Measurements from ENCODE around the gene SKOR2. TPM values are rescaled to one million over a fixed set of nuclear protein-coding genes. Genes with fewer than 3 reads are reported as not detected.
A peak's percentile ranks its signal among the peaks of the same experiment; 100 is the strongest.
"Not testable (repeated sequence)": the region's sequence is repeated elsewhere in the genome, so short reads cannot be mapped to it uniquely, and the experiment has no call there.

Gene SKOR2
- total and polyA plus RNA-seq, 5 donors from 2014 or later, result not detected

DNA sequence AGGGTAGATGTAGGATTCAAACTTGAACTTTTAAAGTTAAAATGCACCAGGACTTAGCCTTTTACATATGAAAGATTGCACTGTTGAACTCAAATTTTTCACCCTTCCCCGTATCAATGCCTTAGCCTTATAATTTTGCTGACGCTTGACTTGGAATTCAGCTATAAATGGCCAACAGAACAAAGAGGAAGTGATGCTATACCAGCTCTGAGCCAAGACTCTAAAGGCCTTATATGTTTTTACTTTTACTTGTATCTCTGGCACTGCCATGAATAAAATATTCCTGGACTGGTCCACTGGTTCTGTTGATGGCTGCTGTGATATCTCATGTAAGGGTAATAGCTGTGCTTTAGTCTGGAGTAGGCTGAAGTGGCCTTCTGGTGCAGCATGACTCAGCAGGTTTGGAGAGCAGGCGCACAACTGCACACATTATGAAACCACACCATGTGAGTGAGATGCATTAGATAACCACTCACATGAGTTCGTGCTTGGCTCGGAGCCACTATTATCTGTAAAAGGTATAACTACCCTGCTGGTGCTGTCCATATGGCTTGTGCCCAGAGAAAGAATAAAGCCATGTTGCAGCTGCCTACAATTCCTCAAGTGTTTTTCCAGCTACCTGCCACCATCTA is 66.9 kb downstream of the SKOR2 start:
- DNase-seq, result peak in 2 of 3 donors; percentile 9 to 29

DNA sequence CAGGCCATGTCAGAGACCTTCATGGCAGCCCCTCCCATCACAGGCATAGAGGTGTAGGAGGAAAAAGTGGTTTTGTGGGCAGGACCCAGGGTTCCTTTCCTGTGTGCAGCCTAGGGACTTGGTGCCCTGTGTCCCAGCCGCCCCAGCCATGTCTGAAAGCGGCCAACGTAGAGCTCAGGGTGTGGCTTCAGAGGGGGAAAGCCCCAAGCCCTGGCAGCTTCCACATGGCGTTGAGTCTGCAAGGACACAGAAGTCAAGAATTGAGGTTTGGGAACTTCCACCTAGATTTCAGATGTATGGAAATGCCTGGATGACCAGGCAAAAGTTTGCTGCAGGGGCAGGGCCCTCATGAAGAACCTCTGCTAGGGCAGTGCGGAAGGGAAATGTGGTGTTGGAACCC is 69.3 kb downstream of the SKOR2 start:
- H3K27ac Mint-ChIP-seq; H3K4me3 Mint-ChIP-seq; DNase-seq; H3K36me3 ChIP-seq (ENCODE audit: control insufficient read depth, insufficient read depth, low read length); ATAC-seq (ENCODE audit: low read depth in 2 of 2); H3K36me3 Mint-ChIP-seq; H3K4me3 ChIP-seq (ENCODE audit: low read depth, low read length); H3K4me1 ChIP-seq (ENCODE audit: control insufficient read depth, insufficient read depth, low read length, poor library complexity, severe bottlenecking); H3K4me1 Mint-ChIP-seq; H3K27me3 ChIP-seq (ENCODE audit: control insufficient read depth, insufficient read depth, low read length); H3K27ac ChIP-seq (ENCODE audit: insufficient read depth, low read length, poor library complexity, severe bottlenecking): not testable (repeated sequence)
- H3K27me3 Mint-ChIP-seq, result peaks cover 53% of the 10 kb centered on the region
- H3K9me3 ChIP-seq (ENCODE audit: control insufficient read depth in 2 of 2, low read length in 2 of 2), result peaks cover 16 to 18% of the 10 kb centered on the region in 2 experiments
- H3K9me3 Mint-ChIP-seq, result peaks cover 7 to 16% (median 11%) of the 10 kb centered on the region in 7 donors

More for the DNA sequence above, 66.9 kb downstream of the SKOR2 start:
- Histone ChIP-seq H3K4me1 (ENCODE audit: control insufficient read depth, insufficient read depth, low read length, poor library complexity, severe bottlenecking) (no peaks in the 10 kb centered on the region), H3K9me3 (ENCODE audit: control insufficient read depth in 2 of 2, low read length in 2 of 2) (peaks cover 16 to 18% of the 10 kb centered on the region in 2 experiments), H3K27ac (ENCODE audit: insufficient read depth, low read length, poor library complexity, severe bottlenecking) (no peak overlapping the region), H3K27me3 (ENCODE audit: control insufficient read depth, insufficient read depth, low read length) (peaks cover 11% of the 10 kb centered on the region), H3K4me3 (ENCODE audit: low read depth, low read length) (no peak overlapping the region), H3K36me3 (ENCODE audit: control insufficient read depth, insufficient read depth, low read length) (no peaks in the 10 kb centered on the region)
- Mint-ChIP-seq H3K4me3 (no peak overlapping the region), H3K27ac (no peak overlapping the region), H3K27me3 (peaks cover 55% of the 10 kb centered on the region), H3K4me1 (no peaks in the 10 kb centered on the region), H3K36me3 (no peaks in the 10 kb centered on the region), H3K9me3 (peaks cover 7 to 16% (median 11%) of the 10 kb centered on the region in 7 donors)
- ATAC-seq (ENCODE audit: low read depth in 2 of 2), result no peak

DNA sequence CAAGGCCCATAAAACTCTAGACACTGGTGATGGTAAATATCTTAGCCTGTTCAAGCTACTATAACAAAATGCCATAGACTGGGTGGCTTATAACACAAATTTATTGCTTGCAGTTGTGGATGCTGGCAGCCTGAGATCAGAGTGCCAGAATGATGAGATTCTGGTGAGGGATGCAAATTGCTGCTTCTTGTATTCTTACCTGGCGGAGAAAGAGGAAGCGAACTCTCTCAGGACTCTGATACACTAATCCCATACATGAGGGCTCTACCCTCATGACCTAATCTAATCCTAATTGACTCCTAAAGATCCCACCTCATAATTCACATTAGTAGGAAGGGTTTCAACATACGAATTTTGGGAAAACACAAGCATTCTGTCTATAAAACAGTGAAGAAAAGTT is 70.7 kb downstream of the SKOR2 start:
- Histone ChIP-seq H3K4me1 (ENCODE audit: control insufficient read depth, insufficient read depth, low read length, poor library complexity, severe bottlenecking) (peaks cover under 1% of the 10 kb centered on the region), H3K27ac (ENCODE audit: insufficient read depth, low read length, poor library complexity, severe bottlenecking) (no peak overlapping the region), H3K4me3 (ENCODE audit: low read depth, low read length) (no peak overlapping the region), H3K27me3 (ENCODE audit: control insufficient read depth, insufficient read depth, low read length) (peaks cover 1% of the 10 kb centered on the region), H3K36me3 (ENCODE audit: control insufficient read depth, insufficient read depth, low read length) (no peaks in the 10 kb centered on the region), H3K9me3 (ENCODE audit: control insufficient read depth in 2 of 2, low read length in 2 of 2) (peaks cover 16 to 17% of the 10 kb centered on the region in 2 experiments)
- DNase-seq (no peak), ATAC-seq (ENCODE audit: low read depth in 2 of 2) (no peak)
- Mint-ChIP-seq H3K36me3 (no peaks in the 10 kb centered on the region), H3K4me1 (peaks cover 0 to 3% (median 0%) of the 10 kb centered on the region in 4 donors), H3K27me3 (peaks cover 52% of the 10 kb centered on the region), H3K9me3 (peaks cover 1 to 16% (median 9%) of the 10 kb centered on the region in 7 donors), H3K4me3 (no peak overlapping the region), H3K27ac (no peak overlapping the region)

DNA sequence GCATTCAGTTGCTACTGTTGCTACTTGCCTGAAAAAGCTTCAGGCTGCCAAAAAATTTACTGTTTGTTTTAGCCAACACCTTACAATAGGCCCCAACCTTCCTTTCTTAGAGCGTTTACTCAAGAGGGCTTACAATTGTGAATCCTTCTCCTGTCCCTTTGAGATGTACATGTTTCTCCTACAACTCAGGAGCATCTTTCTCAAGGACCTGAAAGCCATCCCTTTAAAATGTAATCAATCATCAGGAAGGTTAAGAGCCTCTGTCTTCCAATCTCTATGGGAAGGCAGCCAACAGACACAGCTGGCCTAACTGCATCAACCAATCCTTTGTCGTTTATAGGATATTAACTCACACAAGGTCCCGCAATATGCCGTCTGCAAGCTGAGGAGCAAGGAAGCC is 71.9 kb downstream of the SKOR2 start:
- Histone ChIP-seq H3K4me3 (ENCODE audit: low read depth, low read length) (no peak overlapping the region), H3K9me3 (ENCODE audit: control insufficient read depth in 2 of 2, low read length in 2 of 2) (peaks cover 6% of the 10 kb centered on the region in 2 experiments), H3K4me1 (ENCODE audit: control insufficient read depth, insufficient read depth, low read length, poor library complexity, severe bottlenecking) (peaks cover 13% of the 10 kb centered on the region), H3K27ac (ENCODE audit: insufficient read depth, low read length, poor library complexity, severe bottlenecking) (no peak overlapping the region), H3K27me3 (ENCODE audit: control insufficient read depth, insufficient read depth, low read length) (peaks cover 1% of the 10 kb centered on the region), H3K36me3 (ENCODE audit: control insufficient read depth, insufficient read depth, low read length) (no peaks in the 10 kb centered on the region)
- DNase-seq, result no peak
- Mint-ChIP-seq H3K36me3 (no peaks in the 10 kb centered on the region), H3K27ac (no peak overlapping the region), H3K4me1 (peaks cover 0 to 3% (median 1%) of the 10 kb centered on the region in 4 donors), H3K27me3 (peaks cover 47% of the 10 kb centered on the region), H3K9me3 (peaks cover 0 to 8% (median 2%) of the 10 kb centered on the region in 7 donors), H3K4me3 (peak overlapping the region in 1 of 4 donors; percentile 59)
- ATAC-seq (ENCODE audit: low read depth in 2 of 2), result no peak

DNA sequence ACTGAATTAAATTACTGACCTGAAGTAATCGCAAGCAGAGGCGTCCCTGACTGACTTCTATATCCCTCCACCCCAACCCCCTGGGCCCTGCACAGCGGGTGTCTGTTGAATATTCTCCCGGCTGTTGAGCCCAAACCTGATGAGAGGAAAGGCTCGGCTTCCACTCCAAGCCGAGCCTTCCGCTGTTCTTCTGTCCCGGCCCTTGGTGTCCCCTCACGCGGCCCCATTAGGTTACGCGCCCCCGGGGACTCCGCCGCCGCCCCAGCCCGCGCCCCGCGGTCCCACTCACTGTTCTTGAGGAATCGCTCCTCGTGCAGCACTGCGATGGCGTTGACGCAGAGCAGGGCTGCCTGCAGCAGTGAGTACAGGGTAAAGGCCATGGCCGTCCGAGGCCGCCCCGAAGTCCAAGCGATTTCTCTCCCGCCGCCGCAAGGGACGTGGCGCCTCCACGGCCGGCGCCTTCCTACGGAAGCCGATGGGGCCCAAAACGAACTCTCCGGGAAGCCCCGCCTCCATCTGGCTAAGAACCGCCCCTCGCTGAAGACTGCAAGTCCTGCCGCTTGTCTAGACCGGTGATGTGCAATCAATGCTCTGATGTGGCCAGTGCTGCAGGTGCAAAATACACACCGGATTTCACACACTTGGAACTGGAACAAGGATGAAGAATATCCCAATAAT is 75.4 kb downstream of the SKOR2 start, which contains the start of gene IER3IP1:
Gene IER3IP1, minus strand, starts transcription at position 467 of the 678 bp plus-strand sequence. Its CDS starts 87 bp downstream, at position 380.
- H3K9me3 ChIP-seq (ENCODE audit: control insufficient read depth in 2 of 2, low read length in 2 of 2), result no peaks in the 10 kb centered on the region
- ATAC-seq (ENCODE audit: low read depth in 2 of 2) (peak; percentile 91 to 94), DNase-seq (peak; percentile 74 to 93 (median 86))
- H3K27me3 ChIP-seq (ENCODE audit: control insufficient read depth, insufficient read depth, low read length), result peaks cover 1% of the 10 kb centered on the region
- H3K4me1 ChIP-seq (ENCODE audit: control insufficient read depth, insufficient read depth, low read length, poor library complexity, severe bottlenecking), result peaks cover 17% of the 10 kb centered on the region
- peak within 1 kb of the TSS in 2 of 3 donors; percentile 50 to 77 for H3K27ac Mint-ChIP-seq
- H3K9me3 Mint-ChIP-seq, result no peaks in the 10 kb centered on the region
- H3K4me1 Mint-ChIP-seq, result peaks cover 0 to 7% (median 1%) of the 10 kb centered on the region in 4 donors
- peak within 1 kb of the TSS; percentile 15 for H3K27ac ChIP-seq (ENCODE audit: insufficient read depth, low read length, poor library complexity, severe bottlenecking)
- no peaks in the 10 kb centered on the region for H3K36me3 Mint-ChIP-seq
- no peaks in the 10 kb centered on the region for H3K36me3 ChIP-seq (ENCODE audit: control insufficient read depth, insufficient read depth, low read length)
- peak within 1 kb of the TSS; percentile 86 for H3K4me3 ChIP-seq (ENCODE audit: low read depth, low read length)
- peak within 1 kb of the TSS; percentile 55 to 84 (median 70) for H3K4me3 Mint-ChIP-seq
- peaks cover 29% of the 10 kb centered on the region for H3K27me3 Mint-ChIP-seq

DNA sequence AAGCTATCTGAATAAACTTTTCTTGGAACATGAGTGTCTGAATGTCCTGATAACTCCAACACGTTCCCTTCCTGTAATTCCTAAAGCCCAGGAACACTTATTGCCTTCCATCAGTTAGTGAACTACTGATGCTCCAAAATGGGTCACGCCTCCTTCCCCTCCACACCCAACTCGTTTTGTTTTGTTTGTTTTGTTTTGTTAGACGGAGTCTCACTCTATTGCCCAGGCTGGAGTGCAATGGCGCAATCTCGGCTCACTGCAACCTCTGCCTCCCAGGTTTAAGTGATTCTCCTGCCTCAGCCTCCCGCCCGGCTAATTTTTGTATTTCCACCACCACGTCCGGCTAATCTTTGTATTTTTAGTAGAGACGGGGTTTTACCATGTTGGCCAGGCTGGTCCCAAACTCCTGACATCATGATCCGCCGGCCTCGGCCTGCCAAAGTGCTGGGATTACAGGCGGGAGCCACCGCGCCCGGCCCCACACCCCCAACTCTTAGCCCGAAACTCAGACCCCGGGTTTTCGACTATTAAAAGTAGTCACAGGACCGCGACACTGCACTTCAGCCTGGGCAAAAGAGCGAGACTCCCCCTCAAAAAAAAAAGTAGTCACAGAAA is 76.1 kb downstream of the SKOR2 start:
- Histone ChIP-seq H3K27me3 (ENCODE audit: control insufficient read depth, insufficient read depth, low read length) (no peaks in the 10 kb centered on the region), H3K27ac (ENCODE audit: insufficient read depth, low read length, poor library complexity, severe bottlenecking) (peak overlapping the region; percentile 15), H3K4me1 (ENCODE audit: control insufficient read depth, insufficient read depth, low read length, poor library complexity, severe bottlenecking) (peaks cover 17% of the 10 kb centered on the region), H3K9me3 (ENCODE audit: control insufficient read depth in 2 of 2, low read length in 2 of 2) (no peaks in the 10 kb centered on the region), H3K36me3 (ENCODE audit: control insufficient read depth, insufficient read depth, low read length) (no peaks in the 10 kb centered on the region), H3K4me3 (ENCODE audit: low read depth, low read length) (peak overlapping the region; percentile 86)
- Mint-ChIP-seq H3K4me3 (no peak overlapping the region), H3K27ac (peak overlapping the region in 1 of 3 donors; percentile 50), H3K9me3 (no peaks in the 10 kb centered on the region), H3K4me1 (peaks cover 0 to 9% (median 1%) of the 10 kb centered on the region in 4 donors), H3K36me3 (no peaks in the 10 kb centered on the region), H3K27me3 (peaks cover 22% of the 10 kb centered on the region)
- DNase-seq (peak in 1 of 3 donors; percentile 3), ATAC-seq (ENCODE audit: low read depth in 2 of 2) (no peak)

DNA sequence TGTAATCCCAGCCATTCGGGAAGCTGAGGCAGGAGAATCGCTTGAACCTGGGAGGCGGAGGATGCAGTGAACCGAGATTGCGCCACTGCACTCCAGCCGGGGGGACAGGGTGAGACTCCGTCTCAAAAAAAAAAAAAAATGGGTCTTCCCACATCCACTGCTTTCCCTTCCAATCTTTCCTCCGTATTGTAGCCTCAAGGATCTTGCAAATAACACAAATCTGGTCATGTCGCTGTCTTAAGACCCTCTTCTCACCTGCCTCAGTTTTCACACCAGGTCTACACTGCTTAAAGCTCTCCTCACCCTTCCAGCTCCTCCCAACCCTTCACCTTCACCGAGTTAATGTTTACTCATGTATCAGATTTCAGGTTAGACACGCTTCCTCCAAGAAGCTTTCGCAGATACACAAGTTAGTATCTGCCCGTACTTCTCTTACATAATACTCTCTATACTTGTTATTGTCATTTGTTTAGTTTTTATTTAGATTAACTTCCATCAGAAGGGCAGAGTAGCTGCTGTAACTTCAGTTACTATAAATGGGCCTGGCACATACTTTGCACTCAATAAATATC is 76.8 kb downstream of the SKOR2 start:
- Mint-ChIP-seq H3K36me3 (no peaks in the 10 kb centered on the region), H3K27ac (no peak overlapping the region), H3K4me1 (peaks cover 0 to 9% (median 2%) of the 10 kb centered on the region in 4 donors), H3K9me3 (no peaks in the 10 kb centered on the region), H3K4me3 (no peak overlapping the region), H3K27me3 (peaks cover 16% of the 10 kb centered on the region)
- Histone ChIP-seq H3K9me3 (ENCODE audit: control insufficient read depth in 2 of 2, low read length in 2 of 2) (no peaks in the 10 kb centered on the region), H3K36me3 (ENCODE audit: control insufficient read depth, insufficient read depth, low read length) (no peaks in the 10 kb centered on the region), H3K27me3 (ENCODE audit: control insufficient read depth, insufficient read depth, low read length) (no peaks in the 10 kb centered on the region), H3K4me3 (ENCODE audit: low read depth, low read length) (peak overlapping the region; percentile 86), H3K27ac (ENCODE audit: insufficient read depth, low read length, poor library complexity, severe bottlenecking) (no peak overlapping the region), H3K4me1 (ENCODE audit: control insufficient read depth, insufficient read depth, low read length, poor library complexity, severe bottlenecking) (peaks cover 17% of the 10 kb centered on the region)
- DNase-seq (no peak), ATAC-seq (ENCODE audit: low read depth in 2 of 2) (no peak)

Measured in CD4-positive, CD25-positive, alpha-beta regulatory T cell (primary cell).